ENCODE measurements around the gene TXNDC16.

TXNDC16 gene

GRCh38 chr14:52442602-52443001 lies 109.7 kb downstream of the TXNDC16 start:
- DNase-seq: no peak

- DNase-seq: no peak
Observed at GRCh38 chr14:52442166-52442565, 110.1 kb downstream of the TXNDC16 start.

DNA sequence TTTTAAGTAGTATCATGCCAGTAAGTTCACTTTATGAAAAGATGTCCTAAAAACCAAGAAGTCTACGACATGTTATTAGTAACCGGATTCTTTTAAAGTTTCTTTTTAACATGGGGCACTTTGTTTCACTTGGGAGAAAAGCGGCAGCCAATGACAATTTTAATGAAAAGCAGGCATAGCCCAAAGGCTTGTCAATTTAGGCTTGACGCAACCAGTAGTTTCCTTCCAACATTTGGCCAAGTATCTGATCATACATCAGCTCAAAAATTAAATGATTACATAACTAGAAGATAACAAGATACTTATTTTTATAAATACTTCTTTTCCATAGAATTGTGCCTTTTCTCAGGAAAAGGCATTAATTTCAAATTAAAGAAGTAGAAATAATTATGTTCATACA lies 112.8 kb downstream of the TXNDC16 start:
- DNase-seq: no peak

DNA sequence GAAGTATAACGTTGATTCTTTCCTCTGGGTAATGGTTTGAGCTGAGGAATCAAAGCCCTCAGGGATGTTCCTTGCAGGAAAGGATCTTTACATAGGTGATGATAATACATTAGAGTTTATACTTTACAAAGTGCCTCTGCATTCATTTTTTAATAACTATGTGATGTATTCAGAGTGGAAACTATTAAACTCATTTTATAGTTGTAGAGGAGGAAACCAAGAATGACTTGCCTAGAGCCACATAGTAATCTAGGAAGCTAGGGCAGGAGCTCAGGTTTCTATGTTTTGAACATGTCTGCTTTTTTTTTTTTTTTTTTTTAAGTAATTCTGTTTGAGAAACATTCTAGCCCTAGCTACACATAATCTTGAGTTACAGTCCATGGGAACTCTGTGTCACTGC lies 117.3 kb downstream of the TXNDC16 start:
- no peak for DNase-seq

- no peak for DNase-seq
Observed at GRCh38 chr14:52430474-52430873, 121.8 kb downstream of the TXNDC16 start.

GRCh38 chr14:52429451-52429850 lies 122.9 kb downstream of the TXNDC16 start:
- DNase-seq: no peak

DNA sequence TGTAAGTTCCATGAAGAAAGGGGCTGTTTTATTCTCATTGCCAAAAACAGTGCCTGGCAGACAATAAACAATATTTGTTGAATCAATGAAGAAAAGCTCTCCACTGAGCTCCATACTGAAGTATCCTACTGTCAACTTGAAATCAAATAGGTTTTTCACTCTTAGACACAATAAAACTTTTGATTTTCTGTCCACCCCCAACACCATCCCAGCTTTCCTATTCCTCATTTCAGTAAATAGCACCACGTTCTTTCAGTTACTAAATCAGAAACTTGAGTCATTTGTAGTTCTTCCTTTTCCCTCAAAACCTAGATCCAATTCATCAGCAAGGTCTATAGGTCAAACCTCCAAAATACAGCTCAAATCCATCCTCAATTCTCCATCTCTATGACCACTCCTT lies 124.8 kb downstream of the TXNDC16 start:
- DNase-seq: no peak

GRCh38 chr14:52422650-52423356 lies 129.5 kb downstream of the TXNDC16 start:
- DNase-seq: no peak

DNA sequence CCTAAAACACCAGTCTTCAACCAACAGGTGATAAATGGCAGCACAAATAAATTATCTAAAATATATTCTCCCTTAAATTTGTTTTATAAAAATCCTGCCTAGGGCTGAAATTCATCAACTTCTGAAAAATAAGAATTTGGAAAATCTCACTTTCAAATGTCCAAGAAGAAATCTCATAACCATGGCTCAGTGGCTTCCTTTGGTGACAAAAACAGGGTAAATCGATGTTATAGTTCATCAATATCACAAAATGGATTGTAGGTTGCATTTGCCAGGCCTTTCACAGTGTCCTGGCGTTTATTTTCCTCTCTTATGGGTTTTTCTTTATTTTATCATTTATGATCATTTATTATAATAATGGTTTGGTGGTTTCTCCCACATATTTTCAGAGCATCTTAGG lies 135.2 kb downstream of the TXNDC16 start:
- DNase-seq: no peak

DNA sequence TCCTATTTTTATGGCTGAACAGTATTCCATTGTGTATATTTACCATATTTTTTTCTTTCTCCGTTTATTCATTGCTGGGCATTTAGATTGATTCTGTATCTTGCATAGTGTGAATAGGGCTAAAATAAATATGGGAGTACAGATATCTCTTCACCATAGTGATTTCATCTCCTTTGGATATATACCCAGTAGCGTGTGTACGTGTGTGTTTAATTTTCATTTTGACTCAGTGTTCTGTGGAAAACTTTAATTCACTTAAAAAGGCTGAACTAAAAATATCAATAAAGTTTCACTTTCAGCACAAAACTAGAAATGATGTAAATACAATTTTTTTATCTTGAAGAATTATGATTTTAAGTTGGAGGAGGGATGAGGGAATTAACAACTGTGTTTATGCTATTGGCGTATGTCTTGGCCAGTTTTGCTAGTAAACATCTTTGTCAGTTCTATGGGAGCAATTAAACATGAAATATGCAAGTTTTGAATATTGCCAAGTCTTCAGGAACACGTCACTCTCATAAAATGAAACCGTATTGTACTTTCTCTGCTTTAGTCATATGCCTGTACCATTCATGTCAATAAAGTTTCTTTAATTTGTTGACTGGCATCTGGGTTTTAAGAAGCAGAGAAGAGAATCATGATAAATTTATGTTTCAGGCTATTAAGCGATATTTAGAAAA lies 138.4 kb downstream of the TXNDC16 start:
- no peak for DNase-seq

GRCh38 chr14:52412426-52412825 lies 139.9 kb downstream of the TXNDC16 start:
- DNase-seq: no peak

- no peak for DNase-seq
Observed at GRCh38 chr14:52405314-52405713, 147.0 kb downstream of the TXNDC16 start.

GRCh38 chr14:52402812-52403526 lies 149.3 kb downstream of the TXNDC16 start:
- no peak for DNase-seq

DNA sequence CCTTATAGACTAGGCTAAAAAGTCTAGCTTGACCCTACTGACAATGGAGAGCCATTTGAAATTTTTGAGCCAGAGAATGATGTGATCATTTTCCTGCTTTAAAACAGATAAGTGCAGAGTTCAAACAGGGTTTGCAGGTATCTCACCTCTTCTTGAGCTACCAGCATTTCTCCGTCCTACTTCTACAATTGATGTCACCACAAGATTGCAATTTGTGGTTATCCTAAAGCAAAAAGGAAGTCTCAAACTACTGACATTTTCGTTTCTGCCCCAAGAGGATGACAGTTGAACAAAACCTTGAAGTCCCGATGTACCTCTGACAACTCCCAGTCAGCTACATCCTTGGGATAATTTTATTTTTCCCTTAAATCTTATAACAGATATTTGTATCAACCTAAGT lies 151.5 kb downstream of the TXNDC16 start:
- no peak for DNase-seq

GRCh38 chr14:52399921-52400595 lies 152.2 kb downstream of the TXNDC16 start:
- no peak for DNase-seq

- DNase-seq: no peak
Observed at GRCh38 chr14:52399104-52399503, 153.2 kb downstream of the TXNDC16 start.

DNA sequence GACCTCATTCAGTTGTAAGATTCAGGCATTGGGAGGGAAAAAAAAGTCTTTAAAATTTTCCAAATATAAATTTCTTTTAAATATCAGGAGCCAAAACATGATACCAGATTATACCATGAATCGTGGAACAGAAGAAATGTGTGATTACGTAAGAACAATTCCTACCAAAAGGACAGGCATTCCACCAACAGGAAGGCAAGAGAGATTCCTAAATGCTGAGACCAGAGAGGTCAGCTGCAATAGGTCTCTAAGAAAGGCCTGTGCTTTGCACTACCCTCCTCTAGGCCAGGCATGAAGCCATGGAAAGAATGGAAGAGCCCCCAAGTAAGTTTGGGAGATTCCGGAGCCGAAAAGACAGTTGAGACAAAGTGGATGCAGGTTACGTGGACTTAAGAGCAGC lies 154.5 kb downstream of the TXNDC16 start:
- no peak for DNase-seq

- DNase-seq: no peak
Observed at GRCh38 chr14:52395728-52396127, 156.6 kb downstream of the TXNDC16 start.

DNA sequence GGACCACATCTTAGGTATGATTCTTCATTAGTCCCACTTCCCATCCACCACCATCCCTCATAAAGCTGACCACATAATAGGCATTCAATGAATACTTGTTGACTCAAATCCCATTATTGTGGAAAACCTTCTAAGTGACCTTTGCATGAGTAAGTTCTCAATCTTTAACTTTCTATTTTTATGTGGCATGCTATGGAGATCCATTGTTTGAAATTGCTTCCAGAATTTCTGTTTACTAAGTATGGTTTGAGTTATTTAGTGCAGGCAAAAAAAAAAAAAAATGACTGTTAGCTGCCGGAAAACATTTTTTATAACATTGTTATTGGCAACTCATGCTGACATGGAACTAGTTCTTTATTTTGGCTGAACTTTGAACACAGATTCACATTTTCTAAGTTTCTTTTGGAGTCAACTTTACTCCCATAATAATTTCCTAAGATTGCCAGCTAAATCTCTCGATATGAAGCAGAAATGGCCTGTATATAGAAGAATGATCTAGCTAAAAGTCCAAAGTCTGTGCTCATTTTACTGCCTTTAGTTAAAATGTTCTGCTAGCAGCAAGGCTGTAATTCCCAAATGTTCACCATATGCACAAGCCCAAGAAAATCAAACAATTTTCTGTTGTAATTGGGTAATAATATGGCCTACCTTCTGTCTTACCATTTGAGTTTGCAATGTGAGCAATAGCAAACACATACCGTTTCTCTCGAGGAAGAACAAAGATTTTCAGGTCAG lies 160.3 kb downstream of the TXNDC16 start:
- DNase-seq: no peak

Data from hippocampal formation (tissue), 2 donors.